IMR-90 (cell line): ENCODE data around the gene CNNM1. TPM values are rescaled to one million over a fixed set of nuclear protein-coding genes. Genes with fewer than 3 reads are reported as not detected.
A peak's percentile ranks its signal among the peaks of the same experiment; 100 is the strongest.

ENCODE experiments used
- ATAC-seq: fragments of 200-7000 bp; cut with Tn5 transposase; 2 replicates; pipeline ENCODE4 v1.9.1; 2020; ENCODE audit warnings: low read depth, mild to moderate bottlenecking, moderate library complexity
- BruUV-seq: library from RNA; stranded (reverse); fragments of 400-500 nt; replicated peaks from 2 replicates; lab custom pipeline; 2021; lab: Mats Ljungman, UMichigan
- CTCF ChIA-PET: fragments of 300-600 bp; formaldehyde crosslinking; extraction: SDS; loops from one replicate; lab custom pipeline; 2021; ENCODE audit warnings: antibody characterized with exemption; lab: Yijun Ruan, JAX
- POLR2A ChIA-PET: fragments of 300-600 bp; sonication (Branson Sonifier 250); formaldehyde crosslinking; loops from one replicate; lab custom pipeline; 2022; ENCODE audit warnings: antibody characterized with exemption; ENCODE audit not compliant: unreplicated experiment; lab: Charles Lee
- DNase-seq: peaks from one replicate; pipeline ENCODE4 v3.0.0; 2013
- H2AFZ ChIP-seq: replicated peaks from 2 replicates; pipeline ENCODE3; 2013; ENCODE audit warnings: low read length, mild to moderate bottlenecking; ENCODE audit not compliant: poor library complexity
- H2AK5ac ChIP-seq: 2 replicates; pipeline ENCODE4 v1.6.1; 2013; ENCODE audit warnings: low read depth, low read length, inconsistent platforms
- H2AK9ac ChIP-seq: replicated peaks from 2 replicates; pipeline ENCODE3; 2013; ENCODE audit warnings: mild to moderate bottlenecking, low read depth, low read length, moderate library complexity; ENCODE audit not compliant: poor library complexity
- H2BK120ac ChIP-seq: 2 replicates; pipeline ENCODE4 v1.6.1; 2013; ENCODE audit warnings: low read depth, low read length, inconsistent platforms
- H2BK15ac ChIP-seq: 3 replicates; pipeline ENCODE4 v1.6.1; 2013; ENCODE audit warnings: low read depth, low read length, inconsistent platforms
- H2BK20ac ChIP-seq: 2 replicates; pipeline ENCODE4 v1.6.1; 2013; ENCODE audit warnings: low read depth, mild to moderate bottlenecking, inconsistent platforms, low read length, moderate library complexity
- H2BK5ac ChIP-seq: 2 replicates; pipeline ENCODE4 v1.6.1; 2013; ENCODE audit warnings: mild to moderate bottlenecking, low read depth, low read length, inconsistent platforms; ENCODE audit not compliant: poor library complexity, severe bottlenecking
- H3K14ac ChIP-seq: replicated peaks from 2 replicates; pipeline ENCODE4 v1.6.1; 2013; ENCODE audit warnings: low read depth, low read length, inconsistent platforms
- H3K18ac ChIP-seq: 2 replicates; pipeline ENCODE4 v1.6.1; 2013; ENCODE audit warnings: low read depth, low read length, control low read depth
- H3K23ac ChIP-seq: 2 replicates; pipeline ENCODE4 v1.6.1; 2013; ENCODE audit warnings: low read depth, low read length, inconsistent platforms
- H3K27ac ChIP-seq: 2 replicates; pipeline ENCODE4 v1.5.1; 2013; ENCODE audit warnings: mild to moderate bottlenecking, control low read depth, low read length; ENCODE audit not compliant: insufficient read depth
- H3K27me3 ChIP-seq: 2 replicates; pipeline ENCODE4 v1.6.1; 2013; ENCODE audit warnings: low read length; ENCODE audit not compliant: control insufficient read depth, insufficient read depth
- H3K36me3 ChIP-seq: 2 replicates; pipeline ENCODE4 v1.6.1; 2013; ENCODE audit warnings: low read length, mixed read lengths; ENCODE audit not compliant: control insufficient read depth, insufficient read depth
- H3K4ac ChIP-seq: 2 replicates; pipeline ENCODE4 v1.6.1; 2013; ENCODE audit warnings: low read depth, low read length, inconsistent platforms
- H3K4me1 ChIP-seq: 2 replicates; pipeline ENCODE4 v1.6.1; 2013; ENCODE audit warnings: low read length, mixed read lengths; ENCODE audit not compliant: control insufficient read depth, insufficient read depth
- H3K4me2 ChIP-seq: 2 replicates; pipeline ENCODE4 v1.6.1; 2013; ENCODE audit warnings: low read depth, mild to moderate bottlenecking, control low read depth, low read length, moderate library complexity
- H3K4me3 ChIP-seq: 2 replicates; pipeline ENCODE4 v1.5.1; 2013; ENCODE audit warnings: low read depth, mild to moderate bottlenecking, control low read depth, low read length, moderate library complexity; ENCODE audit not compliant: insufficient read depth
- H3K56ac ChIP-seq: 2 replicates; pipeline ENCODE4 v1.6.1; 2013; ENCODE audit warnings: low read length, inconsistent platforms; ENCODE audit not compliant: insufficient read depth; ENCODE audit errors: extremely low read depth
- H3K79me1 ChIP-seq, 2 experiments: 2 replicates each; pipeline ENCODE4 v1.6.1; 2013; ENCODE audit warnings: low read length in 2 of 2, inconsistent platforms in 1 of 2, low read depth in 1 of 2
- H3K9ac ChIP-seq: 2 replicates; pipeline ENCODE4 v1.6.1; 2013; ENCODE audit warnings: low read depth, low read length, control low read depth
- H3K9me1 ChIP-seq: 2 replicates; pipeline ENCODE4 v1.6.1; 2013; ENCODE audit warnings: low read length, inconsistent platforms; ENCODE audit not compliant: insufficient read depth
- H3K9me3 ChIP-seq: 2 replicates; pipeline ENCODE4 v1.6.1; 2013; ENCODE audit warnings: low read length; ENCODE audit not compliant: control insufficient read depth, insufficient read depth
- H4K20me1 ChIP-seq: 2 replicates; pipeline ENCODE4 v1.6.1; 2013; ENCODE audit warnings: low read length, inconsistent platforms; ENCODE audit not compliant: insufficient read depth
- H4K5ac ChIP-seq: 2 replicates; pipeline ENCODE4 v1.6.1; 2013; ENCODE audit warnings: mild to moderate bottlenecking, low read depth, low read length, control low read depth
- H4K8ac ChIP-seq, 2 experiments: 2 replicates each; pipeline ENCODE4 v1.6.1; 2013; ENCODE audit warnings: low read depth in 2 of 2, low read length in 2 of 2, control low read depth in 1 of 2, inconsistent platforms in 1 of 2
- H4K91ac ChIP-seq: 2 replicates; pipeline ENCODE4 v1.6.1; 2013; ENCODE audit warnings: low read depth, low read length, inconsistent platforms; ENCODE audit not compliant: insufficient read depth
- CTCF ChIP-seq: conservative IDR thresholded peaks from 2 replicates; pipeline ENCODE4 v1.5.1; 2012; ENCODE audit warnings: mild to moderate bottlenecking, low read depth, low read length, improper control_type of control experiment
- ELK1 ChIP-seq: fragments of 150-350 bp; IDR thresholded peaks from 2 replicates; pipeline ENCODE4 v1.6.1; 2016; ENCODE audit warnings: low read depth, mild to moderate bottlenecking, low read length, moderate library complexity, borderline replicate concordance
- POLR2A ChIP-seq: IDR thresholded peaks from 2 replicates; pipeline ENCODE4 v1.6.1; 2012; ENCODE audit warnings: mild to moderate bottlenecking, low read depth, low read length
- RAD21 ChIP-seq: IDR thresholded peaks from 2 replicates; pipeline ENCODE4 v1.6.1; 2012; ENCODE audit warnings: low read length, improper control_type of control experiment
- WGBS, 2 experiments: methylation state at CpG; one replicate each; pipeline versions ENCODE4 v1.1.5 to v1.1.7; 2013; ENCODE audit warnings: missing lambda C conversion rate in 2 of 2; ENCODE audit not compliant: insufficient read length in 1 of 2; ENCODE audit errors: extremely low coverage in 2 of 2; 5-methylcytosine and 5-hydroxymethylcytosine counted together
- dilution Hi-C: fragments of 300-500 bp; cut with HindIII; formaldehyde crosslinking; loops from one replicate; pipeline ENCODE4 v1.14.3; 2018; ENCODE audit warnings: low sequenced_read_pairs; ENCODE audit not compliant: unreplicated experiment
- in situ Hi-C: fragments of 300-500 bp; cut with MboI; formaldehyde crosslinking; loops from 3 replicates; pipeline ENCODE4 v1.14.3; 2019; ENCODE audit warnings: low sequenced_read_pairs, inconsistent platforms, mixed read lengths
- intact Hi-C: fragments of 100-400 bp; cut with micrococcal nuclease; formaldehyde crosslinking; loops from 2 replicates; pipeline ENCODE4 v1.10.0; 2022
- polyA plus RNA-seq, 3 experiments: library from polyadenylated mRNA; depleted of rRNA; stranded (reverse); fragments of >200 nt; gene quantifications; 2 replicates each; pipeline ENCODE4 v1.2.3, GENCODE V29; 2012; ENCODE audit warnings: low replicate concordance in 1 of 3
- total RNA-seq: library from RNA; depleted of rRNA; stranded (reverse); fragments of >200 nt; gene quantifications from 2 replicates; pipeline ENCODE4 v1.2.3, GENCODE V29; 2012

Gene CNNM1
- total and polyA plus RNA-seq, 2 of the 4 experiments (the other 2 are of a cell fraction): 0.18 to 0.39 TPM

GRCh38 chr10:99370993-99371392 lies 41.8 kb downstream of the CNNM1 start:
- BruUV-seq: no TSS peak
- Histone ChIP-seq H3K9ac (no peak overlapping the region), H3K79me1 (no peaks in the 10 kb centered on the region), H4K5ac (no peak overlapping the region), H4K91ac (no peak overlapping the region), H3K4me2 (no peak overlapping the region), H3K23ac (no peak overlapping the region), H3K27ac (no peak overlapping the region), H2BK5ac (no peak overlapping the region), H3K4me3 (no peak overlapping the region), H3K4ac (no peak overlapping the region), H2AFZ (no peak overlapping the region), H4K8ac (no peak overlapping the region), H2BK120ac (no peak overlapping the region), H2AK9ac (no peak overlapping the region), H3K18ac (no peak overlapping the region), H3K9me1 (peaks cover 10% of the 10 kb centered on the region; the same call in 1 of the 2 replicates), H3K4me1 (peaks cover 10% of the 10 kb centered on the region; the same call in 1 of the 2 replicates), H3K14ac (no peak overlapping the region), H4K20me1 (no peaks in the 10 kb centered on the region), H2BK15ac (no peak overlapping the region), H3K56ac (no peak overlapping the region), H2BK20ac (no peak overlapping the region), H3K9me3 (no peaks in the 10 kb centered on the region), H3K27me3 (no peaks in the 10 kb centered on the region), H2AK5ac (no peak overlapping the region), H3K36me3 (no peaks in the 10 kb centered on the region)
- POLR2A ChIA-PET: interaction anchor here (0.6 kb wide), 1 partner anchor 104 kb away, joined by 3 read pairs; no protein-coding TSS in a partner anchor
- no CpG with 5 or more reads among the region's 2 CpGs for WGBS, 2 experiments
- TF ChIP-seq ELK1 (no peak), RAD21 (peak; percentile 45), POLR2A (no peak), CTCF (peak; percentile 42)
- DNase-seq (peak; percentile 23), ATAC-seq (0 out of 2 replicates have a peak, but pooled peaks have one; percentile 33)
- CTCF ChIA-PET: no interaction called here
- intact Hi-C loops: no loop called here
- dilution Hi-C loops: no loop called here
- in situ Hi-C loops: no loop called here
